Measurements from ENCODE around the gene NUDT8.

GRCh38 chr11:67610302-67610868, 19.4 kb downstream of the NUDT8 start:
- TF ChIP-seq, protein P1, sequence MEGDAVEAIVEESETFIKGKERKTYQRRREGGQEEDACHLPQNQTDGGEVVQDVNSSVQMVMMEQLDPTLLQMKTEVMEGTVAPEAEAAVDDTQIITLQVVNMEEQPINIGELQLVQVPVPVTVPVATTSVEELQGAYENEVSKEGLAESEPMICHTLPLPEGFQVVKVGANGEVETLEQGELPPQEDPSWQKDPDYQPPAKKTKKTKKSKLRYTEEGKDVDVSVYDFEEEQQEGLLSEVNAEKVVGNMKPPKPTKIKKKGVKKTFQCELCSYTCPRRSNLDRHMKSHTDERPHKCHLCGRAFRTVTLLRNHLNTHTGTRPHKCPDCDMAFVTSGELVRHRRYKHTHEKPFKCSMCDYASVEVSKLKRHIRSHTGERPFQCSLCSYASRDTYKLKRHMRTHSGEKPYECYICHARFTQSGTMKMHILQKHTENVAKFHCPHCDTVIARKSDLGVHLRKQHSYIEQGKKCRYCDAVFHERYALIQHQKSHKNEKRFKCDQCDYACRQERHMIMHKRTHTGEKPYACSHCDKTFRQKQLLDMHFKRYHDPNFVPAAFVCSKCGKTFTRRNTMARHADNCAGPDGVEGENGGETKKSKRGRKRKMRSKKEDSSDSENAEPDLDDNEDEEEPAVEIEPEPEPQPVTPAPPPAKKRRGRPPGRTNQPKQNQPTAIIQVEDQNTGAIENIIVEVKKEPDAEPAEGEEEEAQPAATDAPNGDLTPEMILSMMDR (IDR thresholded peaks at IDR 0.05; ENCODE audit: insufficient read depth, low read depth, low read length): no peak
- TF ChIP-seq EZH2 (IDR thresholded peaks at IDR 0.05; ENCODE audit: insufficient read depth, low read length): no peak

All from astrocyte (in vitro differentiated cells and primary cell).